DND-41 (cell line): ENCODE results near the gene THBS3.
"Not testable (repeated sequence)": the region's sequence is repeated elsewhere in the genome, so short reads cannot be mapped to it uniquely, and the experiment has no call there.

Experiments used
- ATAC-seq: fragments of 200-7000 bp; cut with Tn5 transposase; 3 replicates; pipeline ENCODE4 v1.9.1; 2021; ENCODE audit warnings: low read depth; ENCODE audit not compliant: insufficient read depth
- DNase-seq: peaks from one replicate; pipeline ENCODE4 v3.0.0-alpha.2; 2020
- H2AFZ ChIP-seq: 2 replicates; pipeline ENCODE4 v1.6.0; 2012; ENCODE audit warnings: low read depth, low read length
- H3K27ac ChIP-seq: 2 replicates; pipeline ENCODE4 v1.5.1; 2012; ENCODE audit warnings: low read length, inconsistent platforms
- H3K27me3 ChIP-seq: fragments of 200-600 bp; sonication (generic); 2 replicates; pipeline ENCODE4 v1.6.0; 2012; ENCODE audit warnings: low read length, mild to moderate bottlenecking, inconsistent platforms; ENCODE audit not compliant: insufficient read depth, poor library complexity
- H3K36me3 ChIP-seq: 2 replicates; pipeline ENCODE4 v1.5.1; 2012; ENCODE audit warnings: low read length, inconsistent platforms; ENCODE audit not compliant: insufficient read depth
- H3K4me1 ChIP-seq: 2 replicates; pipeline ENCODE4 v1.5.1; 2012; ENCODE audit warnings: mild to moderate bottlenecking, low read length; ENCODE audit not compliant: insufficient read depth
- H3K4me2 ChIP-seq: 2 replicates; pipeline ENCODE4 v1.6.0; 2012; ENCODE audit warnings: mild to moderate bottlenecking, moderate library complexity, low read length, inconsistent platforms; ENCODE audit not compliant: insufficient read depth
- H3K4me3 ChIP-seq, 2 experiments: fragments of 200-600 bp in 1 of 2; shearing (Covaris generic) in 1 of 2; 2 replicates each; pipeline ENCODE4 v1.5.1; 2012 to 2016; ENCODE audit warnings: inconsistent platforms in 2 of 2, low read length in 2 of 2, mild to moderate bottlenecking in 2 of 2, low read depth in 1 of 2, moderate library complexity in 1 of 2
- H3K79me2 ChIP-seq: 2 replicates; pipeline ENCODE4 v1.6.0; 2012; ENCODE audit warnings: low read length, inconsistent platforms; ENCODE audit not compliant: insufficient read depth
- H3K9ac ChIP-seq: 2 replicates; pipeline ENCODE4 v1.6.0; 2012; ENCODE audit warnings: low read depth, mild to moderate bottlenecking, inconsistent platforms, low read length, moderate library complexity
- H3K9me3 ChIP-seq: 2 replicates; pipeline ENCODE4 v1.5.1; 2012; ENCODE audit warnings: low read length, moderate library complexity, mild to moderate bottlenecking, inconsistent platforms; ENCODE audit not compliant: insufficient read depth, severe bottlenecking
- H4K20me1 ChIP-seq: 2 replicates; pipeline ENCODE4 v1.6.0; 2012; ENCODE audit warnings: low read length; ENCODE audit not compliant: insufficient read depth
- EZH2 ChIP-seq: IDR thresholded peaks from 3 replicates; pipeline ENCODE4 v1.6.1; 2012; ENCODE audit warnings: borderline replicate concordance, low read depth, mild to moderate bottlenecking, moderate library complexity, low read length, inconsistent platforms; ENCODE audit not compliant: severe bottlenecking
- TF ChIP-seq, protein P1 (sequence below): IDR thresholded peaks from 2 replicates; pipeline ENCODE4 v1.5.1; 2012; ENCODE audit warnings: borderline replicate concordance, low read length, moderate library complexity, mild to moderate bottlenecking; ENCODE audit not compliant: poor library complexity, severe bottlenecking; ENCODE audit errors: extremely low read depth

Gene THBS3

DNA sequence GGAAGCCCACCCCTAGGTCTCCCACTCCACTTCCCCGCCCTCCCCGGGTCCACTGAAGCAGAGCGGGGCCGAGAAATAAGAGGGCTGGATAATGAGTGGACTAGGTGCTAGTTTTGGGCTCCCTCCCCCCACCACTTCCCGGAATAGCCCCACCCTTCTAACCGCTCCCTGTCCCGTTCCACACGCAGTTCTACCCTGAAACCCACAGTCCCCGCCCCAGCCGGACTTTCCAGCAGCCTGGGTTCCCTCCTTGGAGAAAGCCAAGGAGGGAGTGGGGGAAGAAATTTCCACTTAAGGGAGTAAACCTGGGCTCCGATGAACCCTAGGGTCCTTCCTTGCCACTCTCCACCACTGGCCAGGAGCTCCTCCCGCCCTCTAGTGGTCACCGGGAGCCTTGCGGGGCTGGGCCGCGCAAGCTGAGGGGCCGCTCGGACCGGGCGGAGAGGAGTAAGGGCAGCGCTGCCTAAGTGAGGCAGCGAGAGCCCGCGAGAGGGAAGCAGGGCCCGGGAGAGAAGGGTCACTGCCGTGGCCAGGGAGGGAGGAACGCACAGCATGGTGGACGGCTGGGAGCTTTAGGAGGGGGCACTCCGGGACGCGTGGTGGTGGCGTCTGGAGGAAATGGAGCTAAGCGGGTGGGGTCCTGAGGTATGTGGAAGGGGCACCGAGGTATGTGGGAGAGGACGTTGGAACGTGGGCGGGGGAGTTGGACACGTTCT lies 14.3 kb downstream of the THBS3 start:
- Histone ChIP-seq H3K4me2 (peak overlapping the region; percentile 95), H3K9ac (peak overlapping the region; percentile 84), H2AFZ (peak overlapping the region; percentile 98), H3K4me1 (peaks cover 34% of the 10 kb centered on the region), H3K79me2 (0 out of 2 replicates have a peak, but pooled peaks cover 8% of the 10 kb centered on the region), H4K20me1 (0 out of 2 replicates have a peak, but pooled peaks cover 5% of the 10 kb centered on the region), H3K36me3 (peaks cover 7% of the 10 kb centered on the region), H3K27me3 (no peaks in the 10 kb centered on the region), H3K9me3 (no peaks in the 10 kb centered on the region), H3K4me3 (peak overlapping the region; percentile 28 to 70; a peak in 3 of 4 replicates), H3K27ac (peak overlapping the region; percentile 87)
- ATAC-seq = peak; percentile 54
- peak; percentile 72 for DNase-seq
- TF ChIP-seq EZH2 = no peak
- TF ChIP-seq, protein P1, sequence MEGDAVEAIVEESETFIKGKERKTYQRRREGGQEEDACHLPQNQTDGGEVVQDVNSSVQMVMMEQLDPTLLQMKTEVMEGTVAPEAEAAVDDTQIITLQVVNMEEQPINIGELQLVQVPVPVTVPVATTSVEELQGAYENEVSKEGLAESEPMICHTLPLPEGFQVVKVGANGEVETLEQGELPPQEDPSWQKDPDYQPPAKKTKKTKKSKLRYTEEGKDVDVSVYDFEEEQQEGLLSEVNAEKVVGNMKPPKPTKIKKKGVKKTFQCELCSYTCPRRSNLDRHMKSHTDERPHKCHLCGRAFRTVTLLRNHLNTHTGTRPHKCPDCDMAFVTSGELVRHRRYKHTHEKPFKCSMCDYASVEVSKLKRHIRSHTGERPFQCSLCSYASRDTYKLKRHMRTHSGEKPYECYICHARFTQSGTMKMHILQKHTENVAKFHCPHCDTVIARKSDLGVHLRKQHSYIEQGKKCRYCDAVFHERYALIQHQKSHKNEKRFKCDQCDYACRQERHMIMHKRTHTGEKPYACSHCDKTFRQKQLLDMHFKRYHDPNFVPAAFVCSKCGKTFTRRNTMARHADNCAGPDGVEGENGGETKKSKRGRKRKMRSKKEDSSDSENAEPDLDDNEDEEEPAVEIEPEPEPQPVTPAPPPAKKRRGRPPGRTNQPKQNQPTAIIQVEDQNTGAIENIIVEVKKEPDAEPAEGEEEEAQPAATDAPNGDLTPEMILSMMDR = peak; percentile 98

DNA sequence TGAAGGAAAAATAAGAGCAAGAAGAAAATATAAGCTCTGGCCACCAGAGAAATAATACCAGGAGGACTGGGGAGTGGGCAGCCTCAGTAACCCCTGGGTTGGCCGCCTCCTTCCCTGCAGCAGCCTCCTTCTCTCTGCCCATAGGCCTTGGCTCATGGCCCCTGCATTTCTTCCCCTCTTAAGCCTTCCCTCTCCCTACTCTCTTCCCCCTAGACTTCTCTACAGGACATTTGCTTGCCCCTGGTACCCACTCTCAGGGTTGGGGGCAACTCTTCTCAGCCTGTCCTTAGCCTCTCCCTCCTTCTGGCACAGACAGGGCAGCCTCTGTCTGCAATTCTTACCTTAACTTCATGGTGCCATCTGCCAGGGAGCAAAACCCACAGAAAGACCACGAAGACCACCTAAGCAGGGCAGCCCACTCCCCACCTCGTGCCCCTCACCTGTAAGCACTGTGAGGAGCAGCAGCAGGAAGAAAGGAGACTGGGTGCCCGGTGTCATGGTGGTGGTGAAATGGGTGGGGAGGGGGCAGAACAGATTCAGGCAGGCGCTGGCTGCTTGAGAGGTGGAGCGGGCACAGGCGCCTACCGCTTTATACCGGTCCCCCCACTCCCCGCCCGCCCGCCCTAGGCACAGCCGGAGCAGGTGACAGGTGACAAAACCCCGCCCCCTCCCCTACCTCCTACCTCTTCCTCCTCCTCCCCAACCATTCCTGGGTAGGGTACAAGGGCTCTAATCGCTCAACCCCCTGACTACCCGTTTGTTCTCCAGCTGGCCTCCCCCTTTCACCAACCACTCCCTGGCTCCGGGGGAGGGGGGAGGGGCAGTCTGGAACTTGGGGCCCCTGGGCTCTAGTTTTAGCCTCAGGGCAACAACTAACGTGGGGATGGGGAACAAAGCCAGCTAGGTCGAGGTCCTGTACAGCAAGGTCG lies 15.1 kb downstream of the THBS3 start:
- no peaks in the 10 kb centered on the region for H3K9me3 ChIP-seq
- ATAC-seq (no peak), DNase-seq (no peak)
- H3K27me3 ChIP-seq = no peaks in the 10 kb centered on the region
- peak overlapping the region; percentile 95 for H3K4me2 ChIP-seq
- H3K36me3 ChIP-seq = 0 out of 2 replicates have a peak, but pooled peaks cover 3% of the 10 kb centered on the region
- TF ChIP-seq, protein P1 = no peak
- no peak for TF ChIP-seq EZH2
- 0 out of 2 replicates have a peak, but pooled peaks cover 8% of the 10 kb centered on the region for H3K79me2 ChIP-seq
- H3K9ac ChIP-seq = peak overlapping the region; percentile 84
- H4K20me1 ChIP-seq = 0 out of 2 replicates have a peak, but pooled peaks cover 5% of the 10 kb centered on the region
- peak overlapping the region in 1 of 2 experiments; percentile 70; a peak in 3 of 4 replicates for H3K4me3 ChIP-seq
- H3K4me1 ChIP-seq = peaks cover 34% of the 10 kb centered on the region
- peak overlapping the region; percentile 87; the same call in 1 of the 2 replicates for H3K27ac ChIP-seq
- peak overlapping the region; percentile 98 for H2AFZ ChIP-seq

DNA sequence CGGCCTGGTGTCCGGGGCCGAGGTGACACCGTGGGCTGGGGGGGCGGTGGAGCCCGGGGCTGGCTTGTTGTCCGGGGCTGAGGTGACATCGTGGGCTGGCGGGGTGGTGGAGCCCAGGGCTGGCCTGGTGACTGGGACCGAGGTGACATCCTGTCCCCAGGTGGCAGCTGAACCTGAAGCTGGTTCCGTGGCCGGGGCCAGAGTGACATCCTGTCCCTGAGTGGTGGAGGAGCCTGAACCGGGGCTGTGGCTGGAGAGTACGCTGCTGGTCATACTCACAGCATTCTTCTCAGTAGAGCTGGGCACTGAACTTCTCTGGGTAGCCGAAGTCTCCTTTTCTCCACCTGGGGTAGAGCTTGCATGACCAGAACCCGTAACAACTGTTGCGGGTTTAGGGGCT lies 15.8 kb downstream of the THBS3 start:
- no peak for DNase-seq
- peaks cover 34% of the 10 kb centered on the region for H3K4me1 ChIP-seq
- H3K4me3 ChIP-seq = no peak overlapping the region
- no peak for TF ChIP-seq EZH2
- TF ChIP-seq, protein P1 = no peak
- H3K4me2 ChIP-seq = no peak overlapping the region
- no peak overlapping the region for H3K9ac ChIP-seq
- no peaks in the 10 kb centered on the region for H3K9me3 ChIP-seq
- 0 out of 2 replicates have a peak, but pooled peaks cover 1% of the 10 kb centered on the region for H3K36me3 ChIP-seq
- H3K27ac ChIP-seq = no peak overlapping the region
- H3K27me3 ChIP-seq = no peaks in the 10 kb centered on the region
- ATAC-seq = no peak
- H4K20me1 ChIP-seq = 0 out of 2 replicates have a peak, but pooled peaks cover 5% of the 10 kb centered on the region
- 0 out of 2 replicates have a peak, but pooled peaks cover 8% of the 10 kb centered on the region for H3K79me2 ChIP-seq
- no peak overlapping the region for H2AFZ ChIP-seq

DNA sequence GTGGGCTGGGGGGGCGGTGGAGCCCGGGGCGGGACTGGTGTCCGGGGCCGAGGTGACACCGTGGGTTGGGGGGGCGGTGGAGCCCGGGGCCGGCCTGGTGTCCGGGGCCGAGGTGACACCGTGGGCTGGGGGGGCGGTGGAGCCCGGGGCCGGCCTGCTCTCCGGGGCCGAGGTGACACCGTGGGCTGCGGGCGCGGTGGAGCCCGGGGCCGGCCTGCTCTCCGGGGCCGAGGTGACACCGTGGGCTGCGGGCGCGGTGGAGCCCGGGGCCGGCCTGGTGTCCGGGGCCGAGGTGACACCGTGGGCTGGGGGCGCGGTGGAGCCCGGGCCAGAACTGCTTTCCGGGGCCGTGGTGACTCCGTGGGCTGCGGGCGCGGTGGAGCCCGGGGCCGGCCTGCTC lies 17.8 kb downstream of the THBS3 start:
- not testable (repeated sequence) for DNase-seq, H4K20me1 ChIP-seq, H2AFZ ChIP-seq, H3K9ac ChIP-seq, H3K4me3 ChIP-seq, ATAC-seq, H3K79me2 ChIP-seq, H3K27ac ChIP-seq, H3K27me3 ChIP-seq, H3K36me3 ChIP-seq, H3K4me2 ChIP-seq, H3K9me3 ChIP-seq
- peaks cover 20% of the 10 kb centered on the region for H3K4me1 ChIP-seq
